Sigmoid colon (tissue), 7 donors: ENCODE results near the gene MRPL37. TPM values are rescaled to one million over a fixed set of nuclear protein-coding genes. Genes with fewer than 3 reads are reported as not detected.
A peak's percentile ranks its signal among the peaks of the same experiment; 100 is the strongest.
"Not testable (repeated sequence)": the region's sequence is repeated elsewhere in the genome, so short reads cannot be mapped to it uniquely, and the experiment has no call there.

ENCODE experiments used
- DNase-seq: peaks from one replicate; pipeline ENCODE4 v3.0.0-alpha.2; 2019
- H3K27ac ChIP-seq, 4 donors: fragments of 200-600 bp; sonication (generic); one replicate each; pipeline ENCODE4 v1.5.1; 2016 to 2019; ENCODE audit warnings: mild to moderate bottlenecking in 1 of 4
- H3K27me3 ChIP-seq, 3 donors: fragments of 200-600 bp; sonication (generic); one replicate each; pipeline ENCODE4 v1.5.1; 2019; ENCODE audit warnings: mild to moderate bottlenecking in 1 of 3
- H3K36me3 ChIP-seq, 4 donors: fragments of 200-600 bp; sonication (generic); one replicate each; pipeline ENCODE4 v1.5.1; 2016 to 2019
- H3K4me1 ChIP-seq, 4 donors: fragments of 200-600 bp; sonication (generic); one replicate each; pipeline ENCODE4 v1.5.1; 2017 to 2019
- H3K4me3 ChIP-seq, 4 donors: fragments of 200-600 bp; sonication (generic); one replicate each; pipeline ENCODE4 v1.5.1; 2017 to 2019; ENCODE audit warnings: mild to moderate bottlenecking in 2 of 4, moderate library complexity in 1 of 4
- H3K9me3 ChIP-seq, 4 donors: fragments of 200-600 bp in 3 of 4; sonication (generic) in 3 of 4; one replicate each; pipeline versions ENCODE4 v1.5.1 to v1.6.1; 2013 to 2019
- EP300 ChIP-seq, 4 donors: sonication (generic); formaldehyde crosslinking; IDR thresholded peaks; one replicate each; pipeline ENCODE4 v1.6.1; 2017; ENCODE audit warnings: antibody characterized with exemption in 4 of 4
- POLR2A ChIP-seq, 2 donors: fragments of 450-650 bp; IDR thresholded peaks; one replicate each; pipeline ENCODE4 v1.6.1; 2016; ENCODE audit warnings: antibody characterized with exemption in 2 of 2, mild to moderate bottlenecking in 2 of 2, moderate library complexity in 2 of 2
- POLR2AphosphoS5 ChIP-seq, 4 donors: sonication (generic); formaldehyde crosslinking; IDR thresholded peaks; one replicate each; pipeline ENCODE4 v1.6.1; 2017; ENCODE audit warnings: antibody characterized with exemption in 4 of 4
- WGBS, 2 donors: extraction: QIAGEN DNeasy Blood & Tissue Kit; methylation state at CpG; one replicate each; pipeline ENCODE4 v1.1.7; 2013; 5-methylcytosine and 5-hydroxymethylcytosine counted together
- intact Hi-C: fragments of 100-400 bp; cut with DNase I; formaldehyde crosslinking; loops from one replicate; pipeline ENCODE4 v1.15.1; 2023
- polyA plus RNA-seq, 3 donors: library from polyadenylated mRNA; stranded (reverse); fragments of 200-250 nt; gene quantifications; one replicate each; pipeline ENCODE4 v1.2.3, GENCODE V29; 2013
- total RNA-seq, 4 donors: library from RNA; depleted of rRNA; stranded (reverse); fragments of >200 nt; gene quantifications; one replicate each; pipeline ENCODE4 v1.1.0, GENCODE V29; 2016
- TF ChIP-seq, protein P1 (sequence below), 4 experiments: fragments of 450-650 bp in 3 of 4; fragments of 200-600 bp in 1 of 4; IDR thresholded peaks; one replicate each; pipeline ENCODE4 v1.5.1; 2016 to 2019; ENCODE audit warnings: antibody characterized with exemption in 4 of 4, mild to moderate bottlenecking in 3 of 4, moderate library complexity in 2 of 4
- donor health status: healthy with polysubstance abuse.
- donor health status: Bipolar disorder and iron deficiency.
- donor health status: healthy.

Gene MRPL37
- total and polyA plus RNA-seq, 7 donors: 40.7 to 80.2 (median 59.2) TPM

DNA sequence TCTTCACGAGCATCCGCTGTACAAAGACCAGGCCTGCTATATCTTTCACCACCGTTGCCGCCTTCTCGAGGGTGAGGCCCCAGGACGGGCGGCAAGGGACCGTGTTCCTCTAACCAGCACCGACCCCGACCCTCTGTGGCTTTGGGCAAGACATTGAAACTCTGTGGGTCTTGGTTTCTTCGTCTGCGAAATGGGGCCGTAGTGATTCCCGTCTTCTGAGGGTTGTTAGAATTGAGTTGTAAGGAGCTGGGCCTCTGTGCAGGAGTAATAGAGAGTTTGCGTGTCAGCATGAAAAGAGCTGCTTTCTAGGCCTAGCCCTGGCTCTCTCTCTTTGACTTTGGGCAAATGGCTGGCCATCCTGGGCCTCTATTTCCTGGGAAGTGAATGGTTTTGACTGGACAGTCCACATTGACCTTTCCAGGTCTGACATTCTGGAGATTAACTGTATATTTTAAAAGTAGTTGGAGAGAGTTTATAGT, 591 bp downstream of the MRPL37 start:
- 0 to 1% methylated on average over 15 of the region's 15 CpGs for WGBS, 2 donors
- DNase-seq: no peak

DNA sequence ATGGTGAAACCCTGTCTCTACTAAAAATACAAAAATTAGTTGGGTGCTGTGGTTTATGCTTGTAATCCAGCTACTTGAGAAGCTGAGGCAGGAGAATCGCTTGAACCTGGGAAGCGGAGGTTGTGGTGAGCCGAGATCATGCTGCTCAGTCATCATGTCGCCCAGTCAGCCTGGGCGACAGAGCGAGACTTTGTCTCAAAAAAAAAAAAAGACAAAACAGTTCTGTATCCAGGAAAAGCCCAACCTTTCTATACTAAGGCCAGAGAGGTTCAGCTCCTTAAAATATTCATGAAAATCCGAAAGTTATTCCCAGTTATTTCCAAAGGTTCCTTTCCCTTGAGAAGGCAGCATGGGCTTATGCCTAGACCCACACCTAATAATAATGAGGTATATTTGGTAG, 4.2 kb downstream of the MRPL37 start:
- no peak for DNase-seq
- no peak overlapping the region for H3K4me3 ChIP-seq
- intact Hi-C loops: loop anchor here (5.0 kb wide), 1 partner anchor 68 kb away; no protein-coding TSS in a partner anchor
- no peak overlapping the region for H3K27ac ChIP-seq
- 83 to 87% methylated on average over 7 of the region's 7 CpGs for WGBS, 2 donors
- H3K27me3 ChIP-seq: no peaks in the 10 kb centered on the region
- no peak for TF ChIP-seq POLR2A (IDR thresholded peaks at IDR 0.05)
- TF ChIP-seq POLR2AphosphoS5 (IDR thresholded peaks at IDR 0.05): no peak
- TF ChIP-seq EP300 (IDR thresholded peaks at IDR 0.05): no peak
- TF ChIP-seq, protein P1, sequence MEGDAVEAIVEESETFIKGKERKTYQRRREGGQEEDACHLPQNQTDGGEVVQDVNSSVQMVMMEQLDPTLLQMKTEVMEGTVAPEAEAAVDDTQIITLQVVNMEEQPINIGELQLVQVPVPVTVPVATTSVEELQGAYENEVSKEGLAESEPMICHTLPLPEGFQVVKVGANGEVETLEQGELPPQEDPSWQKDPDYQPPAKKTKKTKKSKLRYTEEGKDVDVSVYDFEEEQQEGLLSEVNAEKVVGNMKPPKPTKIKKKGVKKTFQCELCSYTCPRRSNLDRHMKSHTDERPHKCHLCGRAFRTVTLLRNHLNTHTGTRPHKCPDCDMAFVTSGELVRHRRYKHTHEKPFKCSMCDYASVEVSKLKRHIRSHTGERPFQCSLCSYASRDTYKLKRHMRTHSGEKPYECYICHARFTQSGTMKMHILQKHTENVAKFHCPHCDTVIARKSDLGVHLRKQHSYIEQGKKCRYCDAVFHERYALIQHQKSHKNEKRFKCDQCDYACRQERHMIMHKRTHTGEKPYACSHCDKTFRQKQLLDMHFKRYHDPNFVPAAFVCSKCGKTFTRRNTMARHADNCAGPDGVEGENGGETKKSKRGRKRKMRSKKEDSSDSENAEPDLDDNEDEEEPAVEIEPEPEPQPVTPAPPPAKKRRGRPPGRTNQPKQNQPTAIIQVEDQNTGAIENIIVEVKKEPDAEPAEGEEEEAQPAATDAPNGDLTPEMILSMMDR (IDR thresholded peaks at IDR 0.05): no peak
- no peaks in the 10 kb centered on the region for H3K9me3 ChIP-seq
- H3K36me3 ChIP-seq: peaks cover 7 to 53% (median 30%) of the 10 kb centered on the region in 4 donors
- H3K4me1 ChIP-seq: peaks cover 0 to 30% (median 19%) of the 10 kb centered on the region in 4 donors

More for the DNA sequence above, 591 bp downstream of the MRPL37 start:
- Histone ChIP-seq H3K4me1 (peaks cover 0 to 36% (median 23%) of the 10 kb centered on the region in 4 donors), H3K27ac (peak overlapping the region; percentile 80 to 87 (median 81)), H3K36me3 (peaks cover 7 to 25% (median 9%) of the 10 kb centered on the region in 4 donors), H3K4me3 (peak overlapping the region; percentile 63 to 96 (median 84)), H3K9me3 (no peaks in the 10 kb centered on the region), H3K27me3 (no peaks in the 10 kb centered on the region)
- intact Hi-C loops: loop anchor here (1.0 to 5.0 kb wide), 3 partner anchors 72 to 288 kb away; partner anchors contain the start of gene SSBP3
- TF ChIP-seq, protein P1 (IDR thresholded peaks at IDR 0.05): no peak
- TF ChIP-seq POLR2A (IDR thresholded peaks at IDR 0.05) (no peak), EP300 (IDR thresholded peaks at IDR 0.05) (no peak), POLR2AphosphoS5 (IDR thresholded peaks at IDR 0.05) (no peak)

DNA sequence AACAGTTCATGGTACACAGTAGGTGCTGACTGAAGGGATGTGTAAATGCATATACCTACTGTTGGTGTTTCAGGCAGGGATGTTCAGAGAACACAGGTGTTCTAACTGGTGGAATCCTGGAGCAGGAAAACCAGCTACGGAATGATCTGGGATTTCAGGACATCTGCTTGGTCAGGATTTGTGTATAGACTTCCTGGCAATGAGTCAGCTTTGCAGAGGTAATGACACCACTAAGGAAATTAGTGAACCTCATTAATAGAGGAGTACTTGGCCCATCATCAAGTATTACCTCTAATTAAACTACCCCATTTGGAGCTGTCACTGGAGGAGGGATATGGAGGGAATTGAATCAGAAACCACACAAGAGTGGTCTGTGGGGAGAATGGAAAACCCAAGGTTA, 7.3 kb downstream of the MRPL37 start:
- H3K4me1 ChIP-seq: peaks cover 0 to 7% (median 0%) of the 10 kb centered on the region in 4 donors
- H3K27ac ChIP-seq: no peak overlapping the region
- no peaks in the 10 kb centered on the region for H3K9me3 ChIP-seq
- intact Hi-C loops: no loop called here
- 38 to 91% methylated on average over 1 of the region's 1 CpG for WGBS, 2 donors
- no peak overlapping the region for H3K4me3 ChIP-seq
- no peak for TF ChIP-seq POLR2A (IDR thresholded peaks at IDR 0.05)
- no peak for TF ChIP-seq POLR2AphosphoS5 (IDR thresholded peaks at IDR 0.05)
- no peak for TF ChIP-seq EP300 (IDR thresholded peaks at IDR 0.05)
- TF ChIP-seq, protein P1 (IDR thresholded peaks at IDR 0.05): no peak
- peaks cover 35 to 84% (median 56%) of the 10 kb centered on the region in 4 donors for H3K36me3 ChIP-seq
- no peak for DNase-seq
- no peaks in the 10 kb centered on the region for H3K27me3 ChIP-seq

DNA sequence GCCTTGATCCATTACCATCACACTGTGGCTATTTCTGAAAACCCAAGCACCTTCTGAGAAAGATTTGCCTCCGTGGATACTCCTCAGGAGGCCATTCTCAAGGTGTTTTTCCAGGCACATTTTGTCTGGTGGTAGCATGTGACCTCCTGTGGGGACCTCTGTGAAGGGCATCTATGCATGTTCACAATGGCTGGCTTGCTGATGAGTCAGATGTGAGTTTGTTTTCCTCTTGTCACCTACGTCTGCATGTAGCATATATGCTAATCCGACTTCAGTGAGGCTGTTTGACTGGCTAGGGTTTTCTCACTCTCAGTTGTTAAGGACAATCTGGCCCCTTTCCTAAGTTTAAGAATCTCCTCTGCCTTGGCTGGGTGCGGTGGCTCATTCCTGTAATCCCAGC, 7.9 kb downstream of the MRPL37 start:
- peaks cover 37 to 84% (median 62%) of the 10 kb centered on the region in 4 donors for H3K36me3 ChIP-seq
- intact Hi-C loops, H3K9me3 ChIP-seq, H3K4me1 ChIP-seq, H3K27ac ChIP-seq, H3K27me3 ChIP-seq, H3K4me3 ChIP-seq, DNase-seq: not testable (repeated sequence)
- WGBS, 2 donors: 70 to 86% methylated on average over 4 of the region's 4 CpGs

DNA sequence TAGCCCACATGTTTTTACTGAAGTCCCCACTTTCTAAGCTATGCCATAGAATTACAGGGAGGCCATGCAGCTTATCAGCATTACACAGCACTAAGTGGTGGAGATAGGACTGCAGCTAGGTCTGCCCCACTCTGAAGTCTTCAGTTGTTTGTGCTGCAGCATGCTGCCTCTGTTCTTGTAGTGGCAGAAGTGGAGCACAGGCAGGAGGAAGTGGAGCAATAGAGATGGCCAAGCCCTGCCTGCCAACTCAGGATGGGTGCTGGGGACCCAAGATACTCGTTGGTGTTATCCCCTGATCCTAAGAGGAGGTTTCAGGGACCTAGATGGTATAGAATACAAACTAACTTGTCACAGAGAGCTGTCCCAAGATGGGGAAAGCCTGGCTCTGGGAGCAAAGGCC, 12.9 kb downstream of the MRPL37 start:
- no peak for DNase-seq
- Histone ChIP-seq H3K27me3 (no peaks in the 10 kb centered on the region), H3K36me3 (peaks cover 58 to 98% (median 87%) of the 10 kb centered on the region in 4 donors), H3K4me3 (no peak overlapping the region), H3K9me3 (no peaks in the 10 kb centered on the region), H3K27ac (no peak overlapping the region), H3K4me1 (no peaks in the 10 kb centered on the region)
- TF ChIP-seq POLR2A (IDR thresholded peaks at IDR 0.05): no peak
- TF ChIP-seq POLR2AphosphoS5 (IDR thresholded peaks at IDR 0.05): no peak
- no peak for TF ChIP-seq EP300 (IDR thresholded peaks at IDR 0.05)
- TF ChIP-seq, protein P1 (IDR thresholded peaks at IDR 0.05): no peak
- intact Hi-C loops: no loop called here
- 62 to 83% methylated on average over 1 of the region's 1 CpG for WGBS, 2 donors
